ENCODE results near the gene TRPV5. TPM values are rescaled to one million over a fixed set of nuclear protein-coding genes. Genes with fewer than 3 reads are reported as not detected.

The TRPV5 gene
- total and polyA plus RNA-seq, 2 of the 4 experiments (the other 2 are of a cell fraction): not detected

GRCh38 chr7:142915315-142915714 is 18.2 kb downstream of the TRPV5 start:
- no peak overlapping the region for H3K9ac ChIP-seq (ENCODE audit: low read depth, low read length)
- CTCF ChIA-PET: no interaction called here
- dilution Hi-C loops (cut with HindIII; ENCODE audit: low sequenced_read_pairs, unreplicated experiment) (no loop called here), in situ Hi-C loops (cut with MboI; ENCODE audit: low sequenced_read_pairs) (no loop called here), intact Hi-C loops (cut with micrococcal nuclease) (no loop called here)
- no peak overlapping the region for H3K56ac ChIP-seq (ENCODE audit: extremely low read depth, insufficient read depth, low read length)
- no peak overlapping the region for H2AK5ac ChIP-seq (ENCODE audit: low read depth, low read length)
- no peak for TF ChIP-seq SMC3 (IDR thresholded peaks at IDR 0.05; ENCODE audit: low read depth, low read length)
- no peak for TF ChIP-seq MAFK (IDR thresholded peaks at IDR 0.05; ENCODE audit: low read depth, low read length)
- no peak for TF ChIP-seq RCOR1 (IDR thresholded peaks at IDR 0.05; ENCODE audit: insufficient replicate concordance, low read length)
- no peak for TF ChIP-seq RAD21 (IDR thresholded peaks at IDR 0.05; ENCODE audit: low read length)
- TF ChIP-seq NFE2L2 (IDR thresholded peaks at IDR 0.05; ENCODE audit: low read depth, low read length): no peak
- TF ChIP-seq, protein P1, sequence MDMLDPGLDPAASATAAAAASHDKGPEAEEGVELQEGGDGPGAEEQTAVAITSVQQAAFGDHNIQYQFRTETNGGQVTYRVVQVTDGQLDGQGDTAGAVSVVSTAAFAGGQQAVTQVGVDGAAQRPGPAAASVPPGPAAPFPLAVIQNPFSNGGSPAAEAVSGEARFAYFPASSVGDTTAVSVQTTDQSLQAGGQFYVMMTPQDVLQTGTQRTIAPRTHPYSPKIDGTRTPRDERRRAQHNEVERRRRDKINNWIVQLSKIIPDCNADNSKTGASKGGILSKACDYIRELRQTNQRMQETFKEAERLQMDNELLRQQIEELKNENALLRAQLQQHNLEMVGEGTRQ (IDR thresholded peaks at IDR 0.05; ENCODE audit: low read depth, low read length): no peak
- TF ChIP-seq, protein P2, sequence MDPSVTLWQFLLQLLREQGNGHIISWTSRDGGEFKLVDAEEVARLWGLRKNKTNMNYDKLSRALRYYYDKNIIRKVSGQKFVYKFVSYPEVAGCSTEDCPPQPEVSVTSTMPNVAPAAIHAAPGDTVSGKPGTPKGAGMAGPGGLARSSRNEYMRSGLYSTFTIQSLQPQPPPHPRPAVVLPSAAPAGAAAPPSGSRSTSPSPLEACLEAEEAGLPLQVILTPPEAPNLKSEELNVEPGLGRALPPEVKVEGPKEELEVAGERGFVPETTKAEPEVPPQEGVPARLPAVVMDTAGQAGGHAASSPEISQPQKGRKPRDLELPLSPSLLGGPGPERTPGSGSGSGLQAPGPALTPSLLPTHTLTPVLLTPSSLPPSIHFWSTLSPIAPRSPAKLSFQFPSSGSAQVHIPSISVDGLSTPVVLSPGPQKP (IDR thresholded peaks at IDR 0.05; ENCODE audit: borderline replicate concordance, low read depth, low read length): no peak
- no peak for TF ChIP-seq BHLHE40 (IDR thresholded peaks at IDR 0.05; ENCODE audit: low read depth, low read length)
- TF ChIP-seq CHD1 (IDR thresholded peaks at IDR 0.05; ENCODE audit: low read depth, low read length): no peak
- TF ChIP-seq RFX5 (IDR thresholded peaks at IDR 0.05; ENCODE audit: low read depth, low read length): no peak
- no peak for TF ChIP-seq MXI1 (IDR thresholded peaks at IDR 0.05; ENCODE audit: borderline replicate concordance, low read depth, low read length)
- TF ChIP-seq POLR2A (IDR thresholded peaks at IDR 0.05; ENCODE audit: low read depth, low read length): no peak
- TF ChIP-seq MAZ (IDR thresholded peaks at IDR 0.05; ENCODE audit: borderline replicate concordance, low read depth, low read length): no peak
- no peak for TF ChIP-seq FOS (IDR thresholded peaks at IDR 0.05; ENCODE audit: low read depth, low read length)
- TF ChIP-seq CEBPB (IDR thresholded peaks at IDR 0.05; ENCODE audit: low read depth, low read length): no peak
- TF ChIP-seq CTCF (conservative IDR thresholded peaks at IDR 0.05; ENCODE audit: low read depth, low read length): no peak
- no peak overlapping the region for H2AK9ac ChIP-seq (replicated peaks; ENCODE audit: low read depth, low read length, poor library complexity)
- H2AFZ ChIP-seq (replicated peaks; ENCODE audit: low read length, poor library complexity): no peak overlapping the region
- no peak overlapping the region for H2BK20ac ChIP-seq (ENCODE audit: low read depth, low read length)
- ATAC-seq (ENCODE audit: low read depth) (no peak), DNase-seq (no peak)
- H3K27me3 ChIP-seq (ENCODE audit: control insufficient read depth, insufficient read depth, low read length): no peaks in the 10 kb centered on the region
- no peaks in the 10 kb centered on the region; the same call in 1 of the 2 replicates for H3K9me3 ChIP-seq (ENCODE audit: control insufficient read depth, insufficient read depth, low read length)
- H3K36me3 ChIP-seq (ENCODE audit: control insufficient read depth, insufficient read depth, low read length): no peaks in the 10 kb centered on the region
- no peak overlapping the region for H3K18ac ChIP-seq (ENCODE audit: low read depth, low read length)
- WGBS, 2 experiments (ENCODE audit: extremely low coverage in 2 of 2, insufficient read length in 1 of 2): no CpG with 5 or more reads among the region's 8 CpGs
- H2BK120ac ChIP-seq (ENCODE audit: low read depth, low read length): no peak overlapping the region
- H3K27ac ChIP-seq (ENCODE audit: insufficient read depth, low read length): no peak overlapping the region
- H4K20me1 ChIP-seq (ENCODE audit: insufficient read depth, low read length): no peaks in the 10 kb centered on the region
- no peak overlapping the region for H2BK5ac ChIP-seq (ENCODE audit: low read depth, low read length, poor library complexity, severe bottlenecking)
- no peaks in the 10 kb centered on the region for H3K4me1 ChIP-seq (ENCODE audit: control insufficient read depth, insufficient read depth, low read length)
- no TSS peak for BruUV-seq (replicated peaks)
- no peak overlapping the region for H3K23ac ChIP-seq (ENCODE audit: low read depth, low read length)
- H4K5ac ChIP-seq (ENCODE audit: low read depth, low read length): no peak overlapping the region
- no peaks in the 10 kb centered on the region for H3K79me1 ChIP-seq (ENCODE audit: low read depth in 1 of 2, low read length in 2 of 2)
- no peak overlapping the region for H4K91ac ChIP-seq (ENCODE audit: insufficient read depth, low read depth, low read length)
- H3K4me2 ChIP-seq (ENCODE audit: low read depth, low read length): no peak overlapping the region
- H2BK15ac ChIP-seq (ENCODE audit: low read depth, low read length): no peak overlapping the region
- no peak overlapping the region for H3K4ac ChIP-seq (ENCODE audit: low read depth, low read length)
- no peaks in the 10 kb centered on the region for H3K9me1 ChIP-seq (ENCODE audit: insufficient read depth, low read length)
- H3K4me3 ChIP-seq (ENCODE audit: insufficient read depth, low read depth, low read length): no peak overlapping the region
- H4K8ac ChIP-seq (ENCODE audit: low read depth in 2 of 2, low read length in 2 of 2): no peak overlapping the region
- no peak overlapping the region for H3K14ac ChIP-seq (replicated peaks; ENCODE audit: low read depth, low read length)
- POLR2A ChIA-PET (ENCODE audit: unreplicated experiment): no interaction called here
